ENCODE results near the gene IRF4. TPM values are rescaled to one million over a fixed set of nuclear protein-coding genes. Genes with fewer than 3 reads are reported as not detected.
"Not testable (repeated sequence)": the region's sequence is repeated elsewhere in the genome, so short reads cannot be mapped to it uniquely, and the experiment has no call there.

IRF4 gene
- total RNA-seq, 2 donors from 2014 or later, result 0.15 to 1.1 TPM

DNA sequence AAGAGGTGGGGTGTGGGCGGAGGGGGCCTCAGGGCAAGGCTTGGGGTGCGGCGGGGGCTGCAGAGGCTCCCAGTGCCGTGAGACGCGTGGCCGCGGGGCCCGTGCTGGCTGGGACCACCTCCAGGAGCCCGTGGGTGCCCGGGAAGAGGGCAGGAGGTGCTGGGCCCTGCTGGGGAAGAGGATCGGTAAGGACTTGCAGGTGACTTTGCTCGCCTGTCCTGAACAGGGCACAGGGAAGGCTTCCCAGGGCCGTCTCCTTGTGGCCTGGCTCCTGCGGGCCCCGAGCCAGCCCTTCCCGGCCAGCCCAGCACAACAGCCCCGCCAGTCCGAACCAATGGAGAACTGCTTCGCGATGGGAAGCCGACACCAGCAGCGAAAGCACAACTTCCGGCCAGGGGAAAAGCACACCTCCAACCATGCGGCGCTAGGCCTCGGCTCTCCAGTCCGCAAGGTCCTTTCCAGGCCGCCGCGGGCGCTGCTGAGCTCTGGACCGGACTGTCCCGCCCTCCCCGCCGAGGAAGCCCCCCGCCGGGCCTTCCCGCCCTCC is 32.3 kb downstream of the IRF4 start:
- TF ChIP-seq, protein P1, sequence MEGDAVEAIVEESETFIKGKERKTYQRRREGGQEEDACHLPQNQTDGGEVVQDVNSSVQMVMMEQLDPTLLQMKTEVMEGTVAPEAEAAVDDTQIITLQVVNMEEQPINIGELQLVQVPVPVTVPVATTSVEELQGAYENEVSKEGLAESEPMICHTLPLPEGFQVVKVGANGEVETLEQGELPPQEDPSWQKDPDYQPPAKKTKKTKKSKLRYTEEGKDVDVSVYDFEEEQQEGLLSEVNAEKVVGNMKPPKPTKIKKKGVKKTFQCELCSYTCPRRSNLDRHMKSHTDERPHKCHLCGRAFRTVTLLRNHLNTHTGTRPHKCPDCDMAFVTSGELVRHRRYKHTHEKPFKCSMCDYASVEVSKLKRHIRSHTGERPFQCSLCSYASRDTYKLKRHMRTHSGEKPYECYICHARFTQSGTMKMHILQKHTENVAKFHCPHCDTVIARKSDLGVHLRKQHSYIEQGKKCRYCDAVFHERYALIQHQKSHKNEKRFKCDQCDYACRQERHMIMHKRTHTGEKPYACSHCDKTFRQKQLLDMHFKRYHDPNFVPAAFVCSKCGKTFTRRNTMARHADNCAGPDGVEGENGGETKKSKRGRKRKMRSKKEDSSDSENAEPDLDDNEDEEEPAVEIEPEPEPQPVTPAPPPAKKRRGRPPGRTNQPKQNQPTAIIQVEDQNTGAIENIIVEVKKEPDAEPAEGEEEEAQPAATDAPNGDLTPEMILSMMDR (IDR thresholded peaks at IDR 0.05), result no peak
- no peaks in the 10 kb centered on the region for H3K9me3 ChIP-seq
- no peak overlapping the region for H3K27ac ChIP-seq
- H3K4me3 ChIP-seq, result no peak overlapping the region
- no peaks in the 10 kb centered on the region for H3K27me3 ChIP-seq
- H3K36me3 ChIP-seq, result no peaks in the 10 kb centered on the region
- no peak for DNase-seq (ENCODE audit: low spot score)
- no peaks in the 10 kb centered on the region for H3K4me1 ChIP-seq

GRCh38 chr6:424741-425417 is 33.3 kb downstream of the IRF4 start:
- no peaks in the 10 kb centered on the region for H3K9me3 ChIP-seq
- no peaks in the 10 kb centered on the region for H3K4me1 ChIP-seq
- no peaks in the 10 kb centered on the region for H3K36me3 ChIP-seq
- H3K27ac ChIP-seq, result no peak overlapping the region
- TF ChIP-seq, protein P1 (IDR thresholded peaks at IDR 0.05), result no peak
- no peaks in the 10 kb centered on the region for H3K27me3 ChIP-seq
- no peak overlapping the region for H3K4me3 ChIP-seq
- no peak for DNase-seq (ENCODE audit: low spot score)

GRCh38 chr6:425418-425788 is 33.9 kb downstream of the IRF4 start:
- not testable (repeated sequence) for H3K9me3 ChIP-seq; H3K4me1 ChIP-seq; DNase-seq (ENCODE audit: low spot score); H3K27me3 ChIP-seq; H3K36me3 ChIP-seq; H3K4me3 ChIP-seq; H3K27ac ChIP-seq

DNA sequence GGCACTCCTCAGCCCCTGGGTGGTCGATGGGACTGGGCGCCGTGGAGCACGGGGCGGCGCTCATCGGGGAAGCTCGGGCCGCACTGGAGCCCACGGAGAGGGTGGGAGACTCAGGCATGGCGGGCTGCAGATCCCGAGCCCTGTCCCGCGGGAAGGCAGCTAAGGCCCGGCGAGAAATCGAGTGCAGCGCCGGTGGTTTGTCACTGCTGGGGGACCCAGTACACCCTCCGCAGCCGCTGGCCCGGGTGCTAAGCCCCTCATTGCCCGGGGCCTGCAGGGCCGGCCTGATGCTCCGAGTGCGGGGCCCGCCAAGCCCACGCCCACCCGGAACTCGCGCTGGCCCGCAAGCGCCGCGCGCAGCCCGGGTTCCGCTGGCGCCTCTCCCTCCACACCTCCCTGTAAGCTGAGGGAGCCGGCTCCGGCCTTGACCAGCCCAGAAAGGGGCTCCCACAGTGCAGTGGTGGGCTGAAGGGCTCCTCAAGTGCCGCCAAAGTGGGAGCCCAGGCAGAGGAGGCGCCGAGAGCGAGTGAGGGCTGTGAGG is 34.7 kb downstream of the IRF4 start:
- H3K27ac ChIP-seq; DNase-seq (ENCODE audit: low spot score); H3K27me3 ChIP-seq; H3K9me3 ChIP-seq; H3K4me1 ChIP-seq; H3K4me3 ChIP-seq; H3K36me3 ChIP-seq: not testable (repeated sequence)

DNA sequence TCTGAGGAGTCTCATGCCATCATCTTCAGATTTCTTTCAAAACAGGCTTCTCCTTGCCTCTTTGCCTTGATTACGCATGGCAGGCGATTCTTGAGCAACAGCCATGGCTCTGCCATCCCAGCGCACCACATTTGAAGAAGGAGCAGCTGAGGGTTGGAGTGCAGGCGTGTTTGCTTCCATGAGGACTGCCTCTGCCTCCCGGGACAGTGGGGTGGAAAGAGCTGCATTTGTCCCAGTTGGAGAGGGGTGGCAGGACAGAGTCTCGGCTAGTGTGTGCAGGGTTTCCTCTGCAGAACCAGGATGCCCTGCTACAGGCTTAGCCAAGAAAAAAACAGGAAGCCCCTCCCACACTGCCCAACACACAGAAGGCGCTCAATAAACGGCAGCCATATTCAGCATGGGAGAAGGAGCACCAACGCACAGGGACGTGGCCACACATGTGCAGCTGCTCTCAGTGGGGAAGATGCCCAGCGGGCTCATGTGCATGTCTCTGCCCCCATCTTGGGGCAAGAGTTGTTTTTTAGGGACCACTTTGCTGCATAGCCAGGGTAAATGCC is 36.6 kb downstream of the IRF4 start:
- no peaks in the 10 kb centered on the region for H3K9me3 ChIP-seq
- H3K27me3 ChIP-seq, result no peaks in the 10 kb centered on the region
- H3K27ac ChIP-seq, result no peak overlapping the region
- TF ChIP-seq, protein P1 (IDR thresholded peaks at IDR 0.05), result no peak
- H3K4me1 ChIP-seq, result no peaks in the 10 kb centered on the region
- no peak for DNase-seq (ENCODE audit: low spot score)
- no peak overlapping the region for H3K4me3 ChIP-seq
- H3K36me3 ChIP-seq, result no peaks in the 10 kb centered on the region

DNA sequence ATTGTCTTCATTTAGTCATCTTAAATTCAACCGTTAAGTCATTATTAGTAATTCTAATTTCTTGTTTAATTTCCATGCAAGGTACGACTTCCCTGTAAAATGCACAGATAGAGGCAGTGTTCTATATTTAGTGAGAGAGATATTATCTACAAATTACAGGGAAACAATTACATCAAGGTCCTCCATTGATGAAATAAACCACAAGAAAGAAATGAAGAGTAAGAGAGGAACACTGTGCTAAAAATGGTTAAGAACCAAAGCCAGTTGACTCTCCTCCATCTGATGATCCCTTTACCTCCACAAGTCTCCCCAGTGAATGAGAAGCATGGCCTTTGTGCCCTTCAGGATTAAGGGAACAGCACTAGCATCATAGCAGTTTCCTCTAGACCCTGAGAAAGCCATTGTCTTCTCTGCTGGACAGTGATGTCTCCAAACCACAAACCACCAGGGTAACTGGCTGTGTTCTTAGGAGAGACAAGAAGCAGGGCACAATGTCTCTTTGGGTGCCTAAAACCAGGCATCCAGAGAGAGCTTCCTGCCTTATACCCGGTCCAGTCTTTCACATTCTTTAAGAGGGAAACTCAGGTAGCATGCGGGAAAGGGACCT is 38.1 kb downstream of the IRF4 start:
- Histone ChIP-seq H3K27ac (no peak overlapping the region), H3K27me3 (no peaks in the 10 kb centered on the region), H3K4me3 (no peak overlapping the region), H3K9me3 (no peaks in the 10 kb centered on the region), H3K4me1 (no peaks in the 10 kb centered on the region), H3K36me3 (no peaks in the 10 kb centered on the region)
- TF ChIP-seq, protein P1 (IDR thresholded peaks at IDR 0.05), result no peak
- DNase-seq (ENCODE audit: low spot score), result peak; percentile 18

Data from right atrium auricular region (tissue), 2 donors.